Fibroblast of lung (primary cell): ENCODE results near the gene MTMR1. TPM values are rescaled to one million over a fixed set of nuclear protein-coding genes. Genes with fewer than 3 reads are reported as not detected.
A peak's percentile ranks its signal among the peaks of the same experiment; 100 is the strongest.

Source experiments
- DNase-seq, 2 donors: peaks; one replicate each; pipeline versions ENCODE4 v3.0.0 to v3.0.0-alpha.2; 2010; ENCODE audit warnings: low read depth in 2 of 2
- H2AFZ ChIP-seq: 2 replicates; pipeline ENCODE4 v1.5.1; 2012; ENCODE audit warnings: low read length, control low read depth, inconsistent platforms
- H3K27ac ChIP-seq: 2 replicates; pipeline ENCODE4 v1.5.1; 2011; ENCODE audit warnings: low read length, control low read depth; ENCODE audit not compliant: insufficient read depth
- H3K27me3 ChIP-seq: 2 replicates; pipeline ENCODE4 v1.5.1; 2011; ENCODE audit warnings: mild to moderate bottlenecking, low read length; ENCODE audit not compliant: control insufficient read depth, insufficient read depth
- H3K36me3 ChIP-seq: 2 replicates; pipeline ENCODE4 v1.5.1; 2011; ENCODE audit warnings: low read length; ENCODE audit not compliant: control insufficient read depth, insufficient read depth
- H3K4me1 ChIP-seq: 2 replicates; pipeline ENCODE4 v1.5.1; 2011; ENCODE audit warnings: low read length; ENCODE audit not compliant: control insufficient read depth, insufficient read depth; ENCODE audit errors: extremely low read depth
- H3K4me2 ChIP-seq: 2 replicates; pipeline ENCODE4 v1.5.1; 2011; ENCODE audit warnings: low read length, control low read depth; ENCODE audit not compliant: insufficient read depth; ENCODE audit errors: extremely low read depth
- H3K4me3 ChIP-seq, 4 experiments: fragments of 200-600 bp in 1 of 4; sonication (generic) in 1 of 4; replicated peaks in 1 of 4; 2 replicates each; pipeline ENCODE4 v1.5.1; 2011 to 2016; ENCODE audit warnings: low read length in 4 of 4, low read depth in 3 of 4, mild to moderate bottlenecking in 3 of 4, control low read depth in 2 of 4, inconsistent platforms in 1 of 4, mixed read lengths in 1 of 4; ENCODE audit not compliant: insufficient read depth in 1 of 4; ENCODE audit errors: control extremely low read depth in 1 of 4
- H3K79me2 ChIP-seq: 2 replicates; pipeline ENCODE4 v1.5.1; 2012; ENCODE audit warnings: mild to moderate bottlenecking, low read length, inconsistent platforms; ENCODE audit not compliant: control insufficient read depth, insufficient read depth
- H3K9ac ChIP-seq: 2 replicates; pipeline ENCODE4 v1.5.1; 2011; ENCODE audit warnings: mild to moderate bottlenecking, low read length, control low read depth; ENCODE audit not compliant: insufficient read depth
- H3K9me3 ChIP-seq: 2 replicates; pipeline ENCODE4 v1.5.1; 2012; ENCODE audit warnings: low read depth, low read length; ENCODE audit not compliant: control insufficient read depth, insufficient read depth
- H4K20me1 ChIP-seq: 2 replicates; pipeline ENCODE4 v1.5.1; 2011; ENCODE audit warnings: low read length; ENCODE audit not compliant: control insufficient read depth, insufficient read depth; ENCODE audit errors: extremely low read depth
- EZH2 ChIP-seq: IDR thresholded peaks from 2 replicates; pipeline ENCODE4 v1.5.1; 2012; ENCODE audit warnings: low read length, control low read depth, mild to moderate bottlenecking; ENCODE audit errors: missing control alignments
- polyA plus RNA-seq, 2 donors: library from polyadenylated mRNA; depleted of rRNA in 1 of 2; stranded (reverse) in 1 of 2; unstranded in 1 of 2; fragments of >200 nt; gene quantifications; 2 replicates each; pipeline ENCODE4 v1.2.1, GENCODE V29; 2011 to 2012; ENCODE audit warnings: missing spikeins in 1 of 2
- total RNA-seq: library from RNA; depleted of rRNA; stranded (reverse); fragments of >200 nt; gene quantifications from 2 replicates; pipeline ENCODE4 v1.2.1, GENCODE V29; 2014
- TF ChIP-seq, protein P1 (sequence below), 2 donors: IDR thresholded peaks in 1 of 2; conservative IDR thresholded peaks in 1 of 2; 1 replicate in 1 of 2; 2 replicates in 1 of 2; pipeline ENCODE4 v1.5.1; 2011 to 2012; ENCODE audit warnings: low read length in 2 of 2, control low read depth in 1 of 2, inconsistent platforms in 1 of 2, low read depth in 1 of 2, mild to moderate bottlenecking in 1 of 2

The MTMR1 gene
- total and polyA plus RNA-seq, 2 donors (not counting 1 experiment from before 2014, with no cell fraction given) = 22.3 to 28.1 TPM

DNA sequence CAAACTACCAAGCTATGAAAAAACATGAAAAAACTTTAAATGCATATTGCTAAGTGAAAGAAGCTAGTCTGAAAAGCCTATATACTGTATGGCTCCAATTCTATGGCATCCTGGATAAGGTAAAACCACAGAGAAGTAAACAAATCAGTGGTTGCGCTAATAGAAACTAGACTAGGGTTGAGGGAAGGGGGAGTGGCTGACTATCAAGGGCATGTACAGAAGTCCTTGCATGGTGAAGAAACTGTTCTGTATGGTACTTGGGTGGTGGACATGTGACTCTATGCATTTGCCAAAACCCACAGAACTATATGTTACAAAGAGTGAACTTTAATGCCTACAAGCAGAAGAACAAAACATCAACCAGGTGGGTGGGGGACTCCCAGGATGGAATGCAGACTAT is 96.8 kb downstream of the MTMR1 start:
- no peak for DNase-seq
- H4K20me1 ChIP-seq = no peaks in the 10 kb centered on the region
- no peaks in the 10 kb centered on the region for H3K4me1 ChIP-seq
- no peaks in the 10 kb centered on the region for H3K27me3 ChIP-seq
- TF ChIP-seq EZH2 = no peak
- TF ChIP-seq, protein P1, sequence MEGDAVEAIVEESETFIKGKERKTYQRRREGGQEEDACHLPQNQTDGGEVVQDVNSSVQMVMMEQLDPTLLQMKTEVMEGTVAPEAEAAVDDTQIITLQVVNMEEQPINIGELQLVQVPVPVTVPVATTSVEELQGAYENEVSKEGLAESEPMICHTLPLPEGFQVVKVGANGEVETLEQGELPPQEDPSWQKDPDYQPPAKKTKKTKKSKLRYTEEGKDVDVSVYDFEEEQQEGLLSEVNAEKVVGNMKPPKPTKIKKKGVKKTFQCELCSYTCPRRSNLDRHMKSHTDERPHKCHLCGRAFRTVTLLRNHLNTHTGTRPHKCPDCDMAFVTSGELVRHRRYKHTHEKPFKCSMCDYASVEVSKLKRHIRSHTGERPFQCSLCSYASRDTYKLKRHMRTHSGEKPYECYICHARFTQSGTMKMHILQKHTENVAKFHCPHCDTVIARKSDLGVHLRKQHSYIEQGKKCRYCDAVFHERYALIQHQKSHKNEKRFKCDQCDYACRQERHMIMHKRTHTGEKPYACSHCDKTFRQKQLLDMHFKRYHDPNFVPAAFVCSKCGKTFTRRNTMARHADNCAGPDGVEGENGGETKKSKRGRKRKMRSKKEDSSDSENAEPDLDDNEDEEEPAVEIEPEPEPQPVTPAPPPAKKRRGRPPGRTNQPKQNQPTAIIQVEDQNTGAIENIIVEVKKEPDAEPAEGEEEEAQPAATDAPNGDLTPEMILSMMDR (conservative IDR thresholded peaks at IDR 0.05 in 1 of 2, IDR thresholded peaks at IDR 0.05 in 1 of 2; ENCODE audit: low read depth in 1 of 2, low read length in 2 of 2) = no peak
- H3K9me3 ChIP-seq = no peaks in the 10 kb centered on the region
- no peak overlapping the region for H3K27ac ChIP-seq
- no peak overlapping the region for H2AFZ ChIP-seq
- no peak overlapping the region for H3K4me2 ChIP-seq
- no peaks in the 10 kb centered on the region for H3K36me3 ChIP-seq
- no peaks in the 10 kb centered on the region for H3K79me2 ChIP-seq
- H3K4me3 ChIP-seq = no peak overlapping the region
- no peak overlapping the region for H3K9ac ChIP-seq

DNA sequence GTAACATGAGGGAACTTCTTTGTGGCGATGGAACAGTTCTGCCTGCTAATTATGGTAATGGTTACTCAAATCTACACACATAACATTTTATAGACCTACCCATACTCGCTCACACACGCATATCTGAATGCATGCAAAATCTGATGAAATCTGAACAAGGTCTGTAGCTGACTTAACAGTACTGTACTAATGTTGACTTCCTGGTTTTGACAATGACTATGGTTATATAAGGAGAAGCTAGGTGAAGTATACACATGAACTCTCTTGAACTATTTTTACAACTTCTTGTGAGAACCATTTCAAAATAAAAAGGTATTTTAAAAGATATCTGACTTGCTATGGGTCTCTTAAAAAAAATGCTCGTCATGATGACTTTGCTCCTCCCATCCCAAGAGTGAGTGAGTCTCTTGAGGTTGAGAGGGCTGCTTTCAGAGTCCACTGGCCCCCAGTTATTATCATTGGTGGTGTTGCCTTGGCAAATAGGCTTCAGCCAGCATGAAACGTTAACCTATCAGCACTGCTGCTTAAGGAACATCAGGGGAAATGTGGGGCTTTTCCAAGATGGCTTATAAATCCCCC is 99.8 kb downstream of the MTMR1 start:
- no peak for DNase-seq
- Histone ChIP-seq H3K79me2 (no peaks in the 10 kb centered on the region), H2AFZ (no peak overlapping the region), H4K20me1 (no peaks in the 10 kb centered on the region), H3K27me3 (no peaks in the 10 kb centered on the region), H3K9ac (no peak overlapping the region), H3K4me2 (no peak overlapping the region), H3K9me3 (no peaks in the 10 kb centered on the region), H3K27ac (no peak overlapping the region), H3K4me1 (no peaks in the 10 kb centered on the region), H3K4me3 (no peak overlapping the region), H3K36me3 (no peaks in the 10 kb centered on the region)
- TF ChIP-seq, protein P1 (conservative IDR thresholded peaks at IDR 0.05 in 1 of 2, IDR thresholded peaks at IDR 0.05 in 1 of 2; ENCODE audit: low read depth in 1 of 2, low read length in 2 of 2) = no peak

DNA sequence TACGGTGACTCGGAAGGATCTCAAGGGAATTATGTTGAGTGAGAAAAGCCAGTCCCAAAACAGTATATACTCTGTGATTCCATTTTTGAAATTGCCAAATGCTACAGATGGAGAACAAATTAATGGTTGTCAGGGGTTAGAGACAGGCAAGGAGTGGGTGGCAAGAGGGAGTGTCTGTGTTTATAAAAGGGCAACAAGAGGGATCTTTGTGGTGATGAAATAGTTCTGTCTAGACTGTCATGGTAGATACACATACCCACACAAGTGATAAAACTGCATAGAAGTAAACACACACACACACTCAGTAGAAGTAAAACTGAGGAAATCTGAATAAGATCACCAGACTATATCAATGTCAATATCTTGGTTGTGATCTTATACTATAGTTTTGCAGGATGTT is 112.5 kb downstream of the MTMR1 start:
- no peaks in the 10 kb centered on the region for H3K36me3 ChIP-seq
- TF ChIP-seq, protein P1 (conservative IDR thresholded peaks at IDR 0.05 in 1 of 2, IDR thresholded peaks at IDR 0.05 in 1 of 2; ENCODE audit: low read depth in 1 of 2, low read length in 2 of 2) = no peak
- no peak for TF ChIP-seq EZH2
- H3K4me2 ChIP-seq = no peak overlapping the region
- no peaks in the 10 kb centered on the region for H3K4me1 ChIP-seq
- peak in 1 of 2 donors; percentile 13 for DNase-seq
- H4K20me1 ChIP-seq = no peaks in the 10 kb centered on the region
- no peak overlapping the region for H3K4me3 ChIP-seq
- H3K9me3 ChIP-seq = no peaks in the 10 kb centered on the region
- H3K27ac ChIP-seq = no peak overlapping the region
- H3K9ac ChIP-seq = no peak overlapping the region
- H2AFZ ChIP-seq = no peak overlapping the region
- no peaks in the 10 kb centered on the region for H3K27me3 ChIP-seq
- H3K79me2 ChIP-seq = no peaks in the 10 kb centered on the region
